HG03354 (cell line): ENCODE data around the gene MYOCOS.

ENCODE experiments used
- ATAC-seq: cut with Tn5 transposase; IDR thresholded peaks from one replicate; pipeline ENCODE4 v1.9.1; 2021; ENCODE audit warnings: mild to moderate bottlenecking; ENCODE audit not compliant: unreplicated experiment, poor library complexity, severe bottlenecking

The MYOCOS gene

GRCh38 chr1:171616586-171616985, 5.5 kb upstream of the MYOCOS start:
- ATAC-seq: no peak

GRCh38 chr1:171623651-171624331, 1.7 kb downstream of the MYOCOS start:
- no peak for ATAC-seq

DNA sequence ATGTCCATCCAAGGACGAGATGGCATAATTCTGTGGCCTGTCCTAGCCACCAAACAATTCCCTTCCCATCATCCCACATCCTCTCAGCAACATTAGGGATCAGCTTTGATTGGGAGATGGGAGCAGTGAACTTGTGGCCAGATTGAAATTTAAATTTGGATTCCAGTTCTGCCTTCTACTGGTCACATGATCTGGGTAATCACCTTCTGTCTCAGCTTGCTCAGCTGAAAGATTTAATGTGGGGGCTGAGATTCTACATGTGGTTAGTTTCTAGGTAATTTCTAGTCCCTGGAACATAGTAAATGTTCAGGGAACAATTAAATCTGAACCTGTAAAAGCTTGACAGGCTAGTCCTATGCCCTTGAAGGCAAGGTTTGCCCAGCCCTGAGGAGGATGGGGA, 3.2 kb downstream of the MYOCOS start:
- no peak for ATAC-seq

GRCh38 chr1:171627020-171627419, 5.0 kb downstream of the MYOCOS start:
- ATAC-seq: no peak

GRCh38 chr1:171628225-171628624, 6.2 kb downstream of the MYOCOS start:
- ATAC-seq: no peak

GRCh38 chr1:171635661-171636060, 13.6 kb downstream of the MYOCOS start:
- ATAC-seq: no peak

GRCh38 chr1:171636141-171636540, 14.1 kb downstream of the MYOCOS start:
- no peak for ATAC-seq

DNA sequence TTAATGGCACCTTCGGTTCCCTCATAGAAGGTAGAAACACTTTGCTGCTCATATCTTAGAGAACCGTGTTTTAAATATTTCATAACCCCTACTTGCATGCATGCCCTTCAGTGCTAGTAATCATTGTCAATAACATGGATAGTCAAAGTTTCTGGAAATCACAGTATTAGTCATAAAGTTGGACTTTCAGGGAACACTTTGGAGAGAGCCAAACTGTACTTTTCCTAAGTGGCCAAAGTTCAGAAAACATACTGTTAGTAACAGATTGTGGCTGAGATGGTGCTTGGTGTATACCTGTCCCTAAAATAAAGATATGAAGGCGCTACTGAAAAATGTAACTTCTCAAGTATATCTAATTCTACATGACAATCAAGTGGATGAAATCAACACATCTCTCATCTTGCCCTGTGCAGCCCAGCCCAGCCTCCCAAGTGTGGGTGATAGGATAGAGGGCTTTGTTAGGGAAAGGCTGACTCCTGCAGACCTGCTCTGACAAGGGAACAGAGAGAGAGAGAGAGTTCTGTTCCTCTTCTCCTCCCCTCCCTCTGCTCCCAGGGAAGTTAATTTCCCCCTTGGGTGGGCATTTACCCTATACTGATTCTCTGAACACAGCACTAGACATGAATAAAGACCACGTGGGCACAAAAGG, 16.0 kb downstream of the MYOCOS start:
- no peak for ATAC-seq

GRCh38 chr1:171640225-171640624, 18.2 kb downstream of the MYOCOS start:
- ATAC-seq: no peak

DNA sequence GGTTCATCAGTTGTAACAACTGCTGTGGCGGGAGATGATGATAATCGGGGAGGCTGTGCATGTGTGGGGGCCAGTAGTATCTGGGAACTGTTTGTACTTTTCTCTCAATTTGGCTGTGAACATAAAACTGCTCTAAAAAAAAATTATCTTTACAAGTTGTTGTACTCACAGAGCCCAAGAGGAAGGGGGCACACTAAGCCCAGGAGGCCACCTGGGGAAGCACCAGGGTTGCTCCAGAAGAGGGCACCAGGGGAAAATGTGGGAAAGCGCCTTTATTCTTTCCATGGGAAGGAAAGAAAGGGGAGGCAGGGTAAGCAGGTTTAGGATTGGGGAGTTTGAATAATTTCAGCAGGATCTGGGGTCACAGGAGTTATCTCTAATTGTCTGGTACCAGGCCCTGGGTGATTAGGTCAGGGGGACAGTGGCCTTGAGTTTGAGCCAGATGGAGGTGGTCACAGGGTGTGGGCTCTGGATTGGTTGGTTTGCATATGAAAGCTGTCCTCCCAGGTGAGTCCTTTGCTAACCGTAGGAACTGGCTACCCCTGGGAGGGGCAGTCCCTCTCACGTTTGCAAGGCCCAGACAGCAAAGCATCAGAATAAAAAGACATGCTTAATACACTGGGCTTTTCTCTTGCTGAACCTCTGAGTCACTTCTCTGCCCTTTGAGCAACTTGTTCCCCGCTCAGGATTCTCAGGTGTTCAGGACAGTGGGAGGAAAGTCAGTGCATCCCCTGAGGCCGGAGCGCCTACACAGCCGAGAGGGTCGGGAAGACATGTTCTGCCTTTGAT, 19.2 kb downstream of the MYOCOS start:
- ATAC-seq: no peak

DNA sequence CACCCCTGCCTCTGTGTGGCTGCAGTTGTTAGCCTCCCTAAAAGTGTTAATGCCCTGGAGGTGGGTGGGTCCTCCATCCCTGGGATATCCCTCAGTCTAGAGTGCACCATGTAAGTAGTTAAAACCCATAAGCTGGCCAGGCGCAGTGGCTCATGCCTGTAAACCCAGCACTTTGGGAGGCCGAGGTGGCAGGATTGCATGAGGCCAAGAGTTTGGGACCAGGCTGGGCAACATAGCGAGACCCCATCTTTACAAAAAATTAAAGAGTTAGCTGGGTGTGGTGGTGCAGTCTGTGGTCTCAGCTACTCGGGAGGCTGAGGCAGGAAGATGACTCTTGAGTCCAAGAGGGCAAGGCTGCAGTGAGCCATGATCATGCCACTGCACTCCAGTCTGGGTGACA, 20.2 kb downstream of the MYOCOS start:
- no peak for ATAC-seq

- no peak for ATAC-seq
Measured at GRCh38 chr1:171643156-171643555, 21.1 kb downstream of the MYOCOS start.

DNA sequence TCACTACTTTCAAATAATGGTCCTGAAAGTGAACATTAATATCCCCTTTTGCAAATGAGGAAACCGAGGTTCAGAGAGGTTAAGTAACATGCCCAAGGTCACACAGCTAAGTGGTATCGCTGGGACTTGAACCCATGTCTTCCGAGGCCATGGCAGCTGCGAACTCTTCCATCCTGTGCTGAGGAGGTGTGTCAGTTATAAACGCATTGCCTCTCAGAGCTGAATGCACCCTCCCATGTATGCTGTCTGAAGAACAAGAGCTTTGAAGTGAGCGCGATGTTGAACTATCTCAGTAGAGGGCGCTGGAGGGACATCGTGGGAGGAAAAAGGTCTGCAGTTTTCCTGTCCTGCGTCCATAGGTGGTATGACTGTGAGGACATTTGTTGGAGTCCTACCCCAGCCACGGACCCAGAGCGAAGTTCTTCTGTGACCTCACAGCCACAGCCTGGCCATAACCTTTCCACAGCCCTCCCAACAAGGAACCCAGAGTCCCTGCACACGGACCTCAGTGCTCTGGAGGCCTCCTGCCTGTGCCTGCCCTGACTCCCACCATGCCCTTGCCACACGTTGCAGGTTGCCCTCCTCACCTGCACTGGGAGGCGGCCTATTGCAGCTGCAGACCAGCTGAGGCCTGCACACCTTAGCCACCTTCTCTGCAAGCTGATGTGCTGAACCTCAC, 22.9 kb downstream of the MYOCOS start:
- ATAC-seq: peak; percentile 81

DNA sequence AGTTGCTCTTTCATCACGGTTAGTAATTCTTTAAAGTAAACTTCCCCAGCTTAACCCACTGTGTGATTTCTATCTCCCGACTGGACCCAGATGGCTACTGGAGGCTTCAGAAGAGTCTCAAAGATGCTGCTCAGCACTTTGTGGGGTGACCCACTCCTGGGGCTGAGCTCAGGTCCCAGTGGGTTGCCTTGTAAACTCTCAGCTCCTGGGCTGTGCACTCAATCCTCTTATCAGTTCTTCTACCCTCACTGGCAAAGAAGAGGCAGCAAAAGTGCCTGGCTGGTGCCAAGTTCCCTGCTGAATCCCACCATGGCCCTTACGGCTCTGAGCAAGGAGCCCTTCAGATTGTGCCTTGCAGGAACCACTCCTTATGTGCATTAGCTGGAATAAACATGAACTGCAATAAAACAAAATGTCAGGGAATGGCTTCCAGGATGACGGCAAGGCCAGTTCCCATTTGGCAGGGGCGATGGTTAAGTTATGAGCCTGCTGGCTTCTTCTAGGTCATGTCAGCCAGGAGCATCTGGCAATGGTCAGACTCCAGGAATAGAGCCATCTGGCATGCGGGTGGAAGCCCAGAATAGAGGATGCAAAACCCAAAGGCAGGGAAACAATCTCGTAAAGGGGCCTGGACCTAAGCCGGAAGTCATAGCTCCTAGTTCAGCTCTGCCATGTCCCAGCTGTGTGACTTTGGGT, 23.7 kb downstream of the MYOCOS start:
- no peak for ATAC-seq

DNA sequence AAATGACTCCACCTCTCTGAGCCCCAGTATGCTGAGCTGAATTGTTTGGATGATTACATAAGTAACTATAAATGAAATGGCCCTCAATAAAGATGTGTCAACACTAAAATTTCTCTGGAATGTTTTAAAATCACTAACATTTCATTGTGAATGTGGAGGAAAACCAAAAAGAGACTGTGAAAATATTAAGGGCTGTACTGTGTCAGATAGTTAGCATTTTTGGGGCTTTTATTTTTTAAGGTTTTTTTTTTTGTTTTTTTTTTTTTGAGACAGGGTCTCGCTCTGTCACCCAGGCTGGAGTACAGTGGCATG, 24.2 kb downstream of the MYOCOS start:
- ATAC-seq: no peak

DNA sequence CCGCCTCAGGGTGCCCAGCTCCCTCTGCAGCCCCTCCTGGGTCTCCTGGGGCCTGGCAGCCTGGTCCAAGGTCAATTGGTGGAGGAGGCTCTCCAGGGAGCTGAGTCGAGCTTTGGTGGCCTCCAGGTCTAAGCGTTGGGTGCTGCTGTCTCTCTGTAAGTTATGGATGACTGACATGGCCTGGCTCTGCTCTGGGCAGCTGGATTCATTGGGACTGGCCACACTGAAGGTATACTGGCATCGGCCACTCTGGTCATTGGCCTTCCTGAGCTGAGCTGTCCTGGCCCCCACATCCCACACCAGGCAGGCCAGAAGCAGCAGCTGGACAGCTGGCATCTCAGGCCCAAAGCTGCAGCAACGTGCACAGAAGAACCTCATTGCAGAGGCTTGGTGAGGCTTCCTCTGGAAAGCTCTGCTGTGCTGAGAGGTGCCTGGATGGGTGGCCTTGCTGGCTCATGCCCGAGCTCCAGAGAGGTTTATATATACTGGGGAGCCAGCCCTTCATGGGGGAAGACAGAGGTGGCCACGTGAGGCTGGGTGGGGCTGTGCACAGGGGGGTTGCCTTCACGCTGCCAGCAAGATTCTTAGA, 30.3 kb downstream of the MYOCOS start, which contains the start of gene MYOC:
Gene MYOC, minus strand, starts transcription at position 455 of the 589 bp plus-strand sequence. Its CDS starts 77 bp downstream, at position 378.
- no peak for ATAC-seq

DNA sequence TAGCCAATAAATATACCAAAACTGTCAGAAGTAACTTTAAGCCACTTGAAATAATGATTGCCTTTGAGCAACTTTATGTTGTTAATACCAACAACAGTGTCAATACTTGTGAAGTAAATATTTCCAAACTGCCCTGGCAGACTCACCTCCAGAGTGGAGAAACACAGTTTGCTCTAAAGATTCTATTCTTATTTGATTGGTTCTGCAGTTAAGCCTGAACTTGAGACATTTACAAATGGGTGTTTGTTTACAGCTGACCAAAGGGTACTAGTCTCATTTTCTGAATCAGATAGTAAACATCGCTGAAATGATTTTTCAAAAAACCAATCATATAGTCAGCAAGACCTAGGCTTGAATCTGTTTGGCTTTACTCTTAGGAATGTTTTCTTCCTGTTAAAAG, 31.8 kb downstream of the MYOCOS start:
- no peak for ATAC-seq

DNA sequence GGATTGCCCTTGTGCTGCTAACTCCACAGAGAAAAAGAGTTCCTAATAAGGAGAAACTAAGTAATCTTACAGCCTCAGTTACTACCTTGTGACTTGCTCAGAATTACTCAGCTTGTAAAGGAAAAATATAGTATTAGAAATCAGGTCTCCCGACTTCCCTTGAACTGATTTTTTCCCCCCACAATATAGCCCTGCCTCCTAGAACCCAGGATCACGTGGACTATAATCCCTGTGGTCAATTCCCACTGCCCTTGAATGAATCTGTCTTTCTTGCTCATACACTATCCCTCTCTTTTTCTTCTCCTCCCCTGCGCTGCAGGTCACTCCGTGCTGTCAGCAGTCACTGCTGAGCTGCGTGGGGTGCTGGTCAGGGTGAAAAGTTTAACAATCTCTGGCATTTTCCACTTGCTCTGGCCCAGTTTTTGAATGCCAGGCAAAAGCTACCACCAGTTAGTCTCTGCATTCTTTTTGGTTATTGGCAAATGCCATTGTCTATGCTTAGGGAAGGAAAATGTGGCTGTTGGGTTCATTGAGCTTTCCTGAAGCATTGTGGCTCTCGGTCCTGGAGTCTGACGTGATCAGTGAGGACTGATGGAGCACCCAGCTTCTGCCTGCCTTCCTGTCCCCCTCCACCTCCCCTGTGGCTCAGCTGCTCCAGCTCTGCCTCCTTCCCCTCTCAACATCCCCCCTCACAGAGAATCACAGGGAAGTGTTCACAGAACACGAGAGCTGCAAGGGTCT, 32.3 kb downstream of the MYOCOS start:
- ATAC-seq: no peak
